Nephron progenitor cell (in vitro differentiated cells): ENCODE results near the gene PRKCA.
"Not testable (repeated sequence)": the region's sequence is repeated elsewhere in the genome, so short reads cannot be mapped to it uniquely, and the experiment has no call there.

ENCODE experiments used
- DNase-seq: peaks from one replicate; pipeline ENCODE4 v3.0.0; 2021
- H3K27ac Mint-ChIP-seq: 2 replicates; pipeline ENCODE4 v1.8.0; 2021; ENCODE audit warnings: mild to moderate bottlenecking, moderate library complexity, mixed read lengths
- H3K27me3 Mint-ChIP-seq: 2 replicates; pipeline ENCODE4 v1.8.0; 2021; ENCODE audit warnings: mild to moderate bottlenecking, low read depth, mixed read lengths; ENCODE audit not compliant: poor library complexity
- H3K36me3 Mint-ChIP-seq: 2 replicates; pipeline ENCODE4 v1.8.0; 2021; ENCODE audit warnings: low read depth, mixed read lengths
- H3K4me1 Mint-ChIP-seq: 2 replicates; pipeline ENCODE4 v1.8.0; 2021; ENCODE audit warnings: mixed read lengths
- H3K4me3 Mint-ChIP-seq: 2 replicates; pipeline ENCODE4 v1.8.0; 2021; ENCODE audit warnings: mild to moderate bottlenecking, moderate library complexity, mixed read lengths
- H3K9me3 Mint-ChIP-seq: 2 replicates; pipeline ENCODE4 v1.8.0; 2021; ENCODE audit warnings: mild to moderate bottlenecking, moderate library complexity, mixed read lengths
- TF ChIP-seq, protein P1 (sequence below): fragments of 200-600 bp; sonication (generic); IDR thresholded peaks from 2 replicates; pipeline ENCODE4 v1.5.0; 2021; ENCODE audit warnings: antibody characterized with exemption

PRKCA gene

GRCh38 chr17:66340720-66341119 is 38.3 kb downstream of the PRKCA start:
- Mint-ChIP-seq H3K4me3 (no peak overlapping the region), H3K36me3 (no peaks in the 10 kb centered on the region), H3K4me1 (peaks cover 34% of the 10 kb centered on the region), H3K9me3 (no peaks in the 10 kb centered on the region), H3K27ac (no peak overlapping the region), H3K27me3 (peaks cover 5% of the 10 kb centered on the region)
- TF ChIP-seq, protein P1, sequence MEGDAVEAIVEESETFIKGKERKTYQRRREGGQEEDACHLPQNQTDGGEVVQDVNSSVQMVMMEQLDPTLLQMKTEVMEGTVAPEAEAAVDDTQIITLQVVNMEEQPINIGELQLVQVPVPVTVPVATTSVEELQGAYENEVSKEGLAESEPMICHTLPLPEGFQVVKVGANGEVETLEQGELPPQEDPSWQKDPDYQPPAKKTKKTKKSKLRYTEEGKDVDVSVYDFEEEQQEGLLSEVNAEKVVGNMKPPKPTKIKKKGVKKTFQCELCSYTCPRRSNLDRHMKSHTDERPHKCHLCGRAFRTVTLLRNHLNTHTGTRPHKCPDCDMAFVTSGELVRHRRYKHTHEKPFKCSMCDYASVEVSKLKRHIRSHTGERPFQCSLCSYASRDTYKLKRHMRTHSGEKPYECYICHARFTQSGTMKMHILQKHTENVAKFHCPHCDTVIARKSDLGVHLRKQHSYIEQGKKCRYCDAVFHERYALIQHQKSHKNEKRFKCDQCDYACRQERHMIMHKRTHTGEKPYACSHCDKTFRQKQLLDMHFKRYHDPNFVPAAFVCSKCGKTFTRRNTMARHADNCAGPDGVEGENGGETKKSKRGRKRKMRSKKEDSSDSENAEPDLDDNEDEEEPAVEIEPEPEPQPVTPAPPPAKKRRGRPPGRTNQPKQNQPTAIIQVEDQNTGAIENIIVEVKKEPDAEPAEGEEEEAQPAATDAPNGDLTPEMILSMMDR: no peak
- DNase-seq: no peak

DNA sequence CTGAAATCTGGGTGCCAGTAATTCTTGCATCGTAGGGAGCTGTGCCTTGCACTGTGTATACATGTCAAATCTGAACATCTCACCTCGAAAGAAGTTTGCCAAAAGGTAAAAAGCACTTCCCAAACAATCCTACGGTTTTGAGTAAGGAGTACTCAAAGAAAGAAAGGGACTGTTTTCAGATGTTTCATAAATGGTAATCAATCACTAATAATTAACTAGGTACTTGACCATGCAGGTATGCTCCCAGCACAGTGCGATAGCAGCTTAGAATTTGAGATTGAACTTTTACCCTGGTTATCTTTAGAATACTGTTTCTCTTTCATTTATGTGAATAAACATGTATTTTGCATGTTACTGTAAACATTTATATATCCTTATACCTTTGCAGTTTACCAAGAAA is 39.0 kb downstream of the PRKCA start:
- Mint-ChIP-seq H3K4me3 (no peak overlapping the region), H3K27me3 (peaks cover 5% of the 10 kb centered on the region), H3K4me1 (peaks cover 34% of the 10 kb centered on the region), H3K36me3 (no peaks in the 10 kb centered on the region), H3K27ac (no peak overlapping the region), H3K9me3 (no peaks in the 10 kb centered on the region)
- no peak for DNase-seq
- TF ChIP-seq, protein P1: no peak

- H3K27me3 Mint-ChIP-seq, DNase-seq, H3K4me3 Mint-ChIP-seq, H3K9me3 Mint-ChIP-seq, H3K36me3 Mint-ChIP-seq, H3K27ac Mint-ChIP-seq: not testable (repeated sequence)
- H3K4me1 Mint-ChIP-seq: peaks cover 37% of the 10 kb centered on the region
Measured at GRCh38 chr17:66342263-66342662, 39.9 kb downstream of the PRKCA start.

- no peaks in the 10 kb centered on the region for H3K36me3 Mint-ChIP-seq
- peaks cover 37% of the 10 kb centered on the region for H3K4me1 Mint-ChIP-seq
- no peaks in the 10 kb centered on the region for H3K9me3 Mint-ChIP-seq
- H3K27me3 Mint-ChIP-seq: peaks cover 5% of the 10 kb centered on the region
- DNase-seq: no peak
- no peak overlapping the region for H3K4me3 Mint-ChIP-seq
- H3K27ac Mint-ChIP-seq: no peak overlapping the region
- TF ChIP-seq, protein P1: no peak
Measured at GRCh38 chr17:66343531-66344078, 41.2 kb downstream of the PRKCA start.

- TF ChIP-seq, protein P1: no peak
- H3K9me3 Mint-ChIP-seq: no peaks in the 10 kb centered on the region
- H3K4me3 Mint-ChIP-seq: no peak overlapping the region
- H3K27ac Mint-ChIP-seq: no peak overlapping the region
- H3K36me3 Mint-ChIP-seq: no peaks in the 10 kb centered on the region
- peaks cover 37% of the 10 kb centered on the region for H3K4me1 Mint-ChIP-seq
- no peak for DNase-seq
- peaks cover 5% of the 10 kb centered on the region for H3K27me3 Mint-ChIP-seq
Measured at GRCh38 chr17:66344473-66344872, 42.1 kb downstream of the PRKCA start.

DNA sequence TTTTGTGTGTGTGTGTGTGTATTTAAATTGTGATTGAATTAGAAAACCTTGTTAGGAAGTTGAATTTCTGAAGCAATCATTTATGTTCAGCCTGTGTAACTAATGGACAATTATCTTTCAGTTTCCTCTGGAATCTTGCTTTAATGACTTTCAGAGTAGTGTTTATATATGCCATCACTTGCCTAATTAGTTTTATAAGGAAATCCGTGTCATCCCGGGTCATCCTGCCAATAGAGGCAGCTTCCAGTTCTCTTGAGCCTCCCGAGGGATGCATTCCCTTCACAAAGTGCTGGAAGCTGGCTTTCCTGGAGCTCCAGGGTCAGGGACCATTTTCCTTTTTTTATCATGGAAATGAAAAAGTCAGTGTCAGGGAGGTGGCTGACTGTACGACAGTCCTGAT is 42.9 kb downstream of the PRKCA start:
- H3K36me3 Mint-ChIP-seq: no peaks in the 10 kb centered on the region
- H3K4me3 Mint-ChIP-seq: no peak overlapping the region
- no peak for DNase-seq
- peaks cover 5% of the 10 kb centered on the region for H3K27me3 Mint-ChIP-seq
- no peak overlapping the region for H3K27ac Mint-ChIP-seq
- no peaks in the 10 kb centered on the region for H3K9me3 Mint-ChIP-seq
- TF ChIP-seq, protein P1: no peak
- peaks cover 37% of the 10 kb centered on the region for H3K4me1 Mint-ChIP-seq

DNA sequence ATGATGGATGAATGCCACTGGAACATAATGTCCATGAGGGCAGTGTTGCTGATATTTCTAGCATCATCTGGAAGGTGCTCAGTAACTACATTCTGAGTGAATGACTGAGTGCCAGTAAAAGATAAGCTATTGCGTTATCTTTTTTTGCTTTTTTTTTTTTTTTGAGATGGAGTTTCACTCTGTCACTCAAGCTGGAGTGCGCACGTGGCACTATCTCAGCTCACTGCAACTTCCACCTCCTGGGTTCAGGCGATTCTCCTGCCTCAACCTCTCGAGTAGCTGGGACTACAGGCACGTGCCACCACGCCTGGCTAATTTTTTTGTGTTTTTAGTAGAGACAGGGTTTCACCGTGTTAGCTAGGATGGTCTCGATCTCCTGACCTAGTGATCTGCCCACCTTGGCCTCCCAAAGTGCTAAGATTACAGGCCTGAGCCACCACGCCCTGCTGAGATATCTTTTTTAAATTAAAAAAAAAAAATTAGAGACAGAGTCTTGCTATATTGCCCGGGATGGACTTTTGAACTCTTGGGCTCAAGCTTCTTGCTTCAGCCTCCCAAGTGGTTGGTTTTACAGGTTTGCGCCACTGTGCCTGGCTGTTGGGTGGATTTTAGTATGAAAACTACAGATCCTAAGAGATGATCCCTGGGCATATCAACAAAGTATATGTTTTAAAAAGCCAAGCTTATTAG is 43.7 kb downstream of the PRKCA start:
- peaks cover 39% of the 10 kb centered on the region for H3K4me1 Mint-ChIP-seq
- not testable (repeated sequence) for DNase-seq, H3K36me3 Mint-ChIP-seq, H3K4me3 Mint-ChIP-seq, H3K27ac Mint-ChIP-seq, H3K27me3 Mint-ChIP-seq, H3K9me3 Mint-ChIP-seq
